MG63 (cell line): Measurements from ENCODE around the gene TPH2. TPM values are rescaled to one million over a fixed set of nuclear protein-coding genes. Genes with fewer than 3 reads are reported as not detected.
A peak's percentile ranks its signal among the peaks of the same experiment; 100 is the strongest.

Experiments used
- DNase-seq: peaks from one replicate; pipeline ENCODE4 v3.0.0-alpha.2; 2020
- H3K27me3 ChIP-seq: fragments of 250-450 bp; sonication (Bioruptor Pico); 2 replicates; pipeline ENCODE4 v1.5.1; 2020; ENCODE audit warnings: mild to moderate bottlenecking, moderate library complexity
- H3K36me3 ChIP-seq: fragments of 250-450 bp; sonication (Bioruptor Pico); 2 replicates; pipeline ENCODE4 v1.5.1; 2020; ENCODE audit warnings: mild to moderate bottlenecking, moderate library complexity
- H3K4me3 ChIP-seq: fragments of 250-450 bp; sonication (Bioruptor Pico); 2 replicates; pipeline ENCODE4 v1.5.1; 2020; ENCODE audit warnings: mild to moderate bottlenecking, moderate library complexity
- H3K9me3 ChIP-seq: fragments of 250-450 bp; sonication (Bioruptor Pico); 2 replicates; pipeline ENCODE4 v1.5.1; 2020; ENCODE audit warnings: mild to moderate bottlenecking, moderate library complexity
- total RNA-seq: library from RNA; depleted of rRNA; stranded (reverse); fragments of >200 nt; shearing (Covaris generic); gene quantifications from 2 replicates; pipeline ENCODE4 v1.2.3, GENCODE V29; 2014; ENCODE audit warnings: low replicate concordance

Gene TPH2
- total RNA-seq, 1 experiment from 2014 or later, result not detected

DNA sequence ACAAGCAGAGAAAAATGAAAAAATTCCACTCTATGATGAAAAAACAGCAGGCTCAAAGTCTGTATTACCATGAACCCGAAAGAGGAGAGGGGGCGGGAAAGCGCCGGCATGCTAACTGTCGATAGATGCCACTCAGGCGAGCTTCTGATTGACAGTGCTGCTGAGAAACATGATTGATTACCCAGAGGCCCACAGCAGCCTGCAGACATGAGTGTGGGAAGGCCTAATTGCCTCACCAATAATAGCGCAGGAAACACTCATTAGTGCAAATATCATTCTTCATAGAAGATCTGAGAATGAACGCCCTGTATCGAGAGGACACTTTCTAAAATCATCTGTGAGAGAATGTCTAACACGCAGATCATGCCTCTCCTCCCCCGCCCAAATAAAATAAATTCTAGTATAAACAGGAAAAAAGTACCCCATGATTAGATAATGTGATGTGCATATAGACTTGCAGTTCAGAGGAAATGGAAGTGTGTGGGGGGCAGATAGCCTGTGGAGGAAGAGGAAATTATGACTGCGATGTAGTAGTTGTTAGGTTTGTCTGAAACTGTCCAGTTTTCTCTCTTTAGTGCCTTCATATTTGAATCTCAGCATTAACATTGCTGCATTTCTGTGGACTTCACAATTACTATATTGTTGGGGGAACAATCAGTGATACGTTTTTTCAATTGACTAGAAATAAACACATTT lies 15.6 kb downstream of the TPH2 start:
- no peaks in the 10 kb centered on the region for H3K36me3 ChIP-seq
- no peaks in the 10 kb centered on the region for H3K27me3 ChIP-seq
- no peak overlapping the region for H3K4me3 ChIP-seq
- H3K9me3 ChIP-seq, result no peaks in the 10 kb centered on the region
- DNase-seq, result no peak

DNA sequence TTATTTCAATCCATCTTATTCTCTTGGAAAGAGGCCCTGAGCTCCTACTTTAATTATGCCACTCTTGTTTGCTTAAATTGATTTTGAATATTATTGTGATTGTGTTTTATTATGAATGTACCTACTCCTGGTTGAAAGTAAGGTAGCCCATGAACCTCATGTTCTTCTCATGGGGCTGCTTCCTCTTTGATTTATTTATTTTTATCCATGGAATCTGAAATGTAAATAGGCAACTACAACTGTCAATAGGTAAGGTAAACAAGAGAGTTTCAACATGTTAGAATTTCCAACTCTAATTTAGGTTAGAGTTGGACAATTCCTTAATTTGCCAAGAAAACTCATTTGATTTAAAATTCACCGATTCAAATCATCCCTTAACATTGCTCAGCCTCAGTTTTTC lies 16.2 kb downstream of the TPH2 start:
- no peak for DNase-seq
- H3K27me3 ChIP-seq, result no peaks in the 10 kb centered on the region
- no peaks in the 10 kb centered on the region for H3K9me3 ChIP-seq
- H3K4me3 ChIP-seq, result no peak overlapping the region
- no peaks in the 10 kb centered on the region for H3K36me3 ChIP-seq

DNA sequence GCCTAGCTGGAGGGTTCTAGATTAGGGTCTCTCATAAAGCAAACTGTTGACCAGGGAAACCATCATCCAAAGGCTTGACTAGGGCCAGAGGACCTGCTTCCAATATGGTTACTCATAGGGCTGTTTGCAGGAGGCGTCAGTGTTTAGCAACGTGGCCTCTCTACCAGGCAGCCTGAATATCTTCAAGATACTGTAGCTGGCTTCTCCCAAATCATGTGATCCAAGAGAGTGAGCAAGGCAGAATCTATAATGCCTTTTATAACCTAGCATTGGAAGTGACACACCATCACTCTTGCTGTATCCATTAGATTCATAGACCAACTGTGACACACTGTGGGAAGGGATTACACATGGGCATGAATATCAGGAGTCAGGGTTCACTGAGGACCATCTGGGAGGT lies 17.3 kb downstream of the TPH2 start:
- DNase-seq, result peak; percentile 87
- no peaks in the 10 kb centered on the region for H3K36me3 ChIP-seq
- H3K9me3 ChIP-seq, result no peaks in the 10 kb centered on the region
- H3K27me3 ChIP-seq, result no peaks in the 10 kb centered on the region
- H3K4me3 ChIP-seq, result no peak overlapping the region

DNA sequence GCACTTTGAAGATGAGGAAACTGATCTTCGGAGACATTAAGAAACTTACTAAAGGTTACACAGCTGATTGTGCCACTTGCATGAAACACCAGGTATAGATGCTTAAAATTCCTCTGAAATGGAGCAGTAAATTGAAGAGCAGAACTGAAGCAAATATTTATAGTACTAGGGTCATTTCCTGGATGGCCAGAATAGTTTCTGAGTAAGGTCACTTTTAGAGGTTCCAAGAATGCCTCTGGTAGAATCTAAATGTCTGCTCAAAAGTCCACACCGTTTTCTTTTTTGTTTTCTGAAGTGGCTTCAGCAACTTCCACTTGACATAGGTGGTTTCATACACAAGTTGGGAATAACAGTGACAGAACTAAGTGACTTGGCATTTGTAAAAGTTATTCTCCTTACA lies 19.4 kb downstream of the TPH2 start:
- no peaks in the 10 kb centered on the region for H3K36me3 ChIP-seq
- H3K27me3 ChIP-seq, result no peaks in the 10 kb centered on the region
- no peaks in the 10 kb centered on the region for H3K9me3 ChIP-seq
- no peak for DNase-seq
- no peak overlapping the region for H3K4me3 ChIP-seq

DNA sequence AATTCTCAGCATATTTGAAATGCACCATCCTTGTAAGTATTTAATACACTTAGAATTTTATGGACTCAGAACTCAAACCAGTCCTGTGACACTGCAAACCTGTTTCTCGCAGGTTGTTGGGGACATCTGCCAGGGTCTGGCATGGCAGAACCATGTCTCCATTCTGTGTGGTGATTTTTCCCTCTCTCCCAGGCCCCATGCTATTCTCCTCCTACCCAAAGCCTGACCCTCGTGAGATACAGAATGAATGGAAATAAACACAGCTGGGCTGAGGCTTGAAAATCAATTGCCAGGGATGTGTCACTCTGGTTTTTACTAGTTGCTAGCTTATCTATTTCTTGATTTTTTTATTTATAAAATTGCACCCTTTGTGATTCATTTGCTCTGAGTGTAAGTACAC lies 19.8 kb downstream of the TPH2 start:
- H3K9me3 ChIP-seq, result no peaks in the 10 kb centered on the region
- no peaks in the 10 kb centered on the region for H3K27me3 ChIP-seq
- no peaks in the 10 kb centered on the region for H3K36me3 ChIP-seq
- peak; percentile 42 for DNase-seq
- no peak overlapping the region for H3K4me3 ChIP-seq

DNA sequence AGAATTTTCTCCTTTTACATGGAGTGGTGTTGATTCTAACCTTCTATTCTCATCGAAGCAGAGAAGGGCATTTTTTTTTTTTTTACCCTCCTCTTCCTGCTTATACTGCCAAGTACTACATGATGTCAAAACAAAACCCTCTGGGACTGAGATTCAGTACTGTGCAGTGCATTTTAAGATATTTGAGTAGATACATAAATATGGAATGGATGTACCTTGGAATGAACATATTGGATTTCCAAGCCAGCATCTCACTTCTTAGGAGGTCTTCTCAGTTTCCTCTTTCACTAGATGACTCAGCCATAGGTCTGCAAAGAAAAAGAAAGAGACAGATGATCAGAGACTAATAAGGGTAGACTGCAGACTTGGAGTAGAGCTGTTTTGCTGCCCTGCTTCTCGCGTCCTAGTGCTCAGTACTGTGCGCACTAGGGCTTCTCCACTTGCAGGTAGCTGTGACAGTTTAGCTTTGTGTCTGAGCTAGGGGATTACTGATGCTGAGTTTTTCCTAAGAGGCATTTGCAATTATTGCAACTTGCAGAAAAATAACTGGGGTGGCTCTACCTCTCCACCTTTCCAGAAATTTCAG lies 20.4 kb downstream of the TPH2 start:
- Histone ChIP-seq H3K9me3 (no peaks in the 10 kb centered on the region), H3K27me3 (no peaks in the 10 kb centered on the region), H3K4me3 (no peak overlapping the region), H3K36me3 (no peaks in the 10 kb centered on the region)
- no peak for DNase-seq

DNA sequence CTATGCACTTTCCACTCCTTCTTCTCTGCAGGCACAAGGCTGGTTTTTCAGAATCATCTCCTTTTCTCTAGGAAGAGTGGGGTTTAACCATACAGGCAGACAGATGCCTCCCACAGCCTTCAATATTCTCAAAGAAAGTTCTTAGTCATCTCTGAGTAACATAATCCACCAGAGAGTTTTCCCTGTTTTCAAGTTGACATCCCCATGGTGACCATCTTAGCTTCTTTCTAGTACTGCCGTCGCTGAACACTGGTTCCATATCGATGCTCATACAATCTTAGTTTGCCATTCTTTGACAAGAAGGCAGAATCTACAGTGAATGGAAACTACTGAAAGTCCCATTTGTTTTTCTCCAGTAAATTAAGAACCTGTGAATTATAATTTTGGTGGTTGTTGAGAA lies 28.6 kb downstream of the TPH2 start:
- no peak for DNase-seq
- Histone ChIP-seq H3K4me3 (no peak overlapping the region), H3K27me3 (no peaks in the 10 kb centered on the region), H3K9me3 (no peaks in the 10 kb centered on the region), H3K36me3 (no peaks in the 10 kb centered on the region)

DNA sequence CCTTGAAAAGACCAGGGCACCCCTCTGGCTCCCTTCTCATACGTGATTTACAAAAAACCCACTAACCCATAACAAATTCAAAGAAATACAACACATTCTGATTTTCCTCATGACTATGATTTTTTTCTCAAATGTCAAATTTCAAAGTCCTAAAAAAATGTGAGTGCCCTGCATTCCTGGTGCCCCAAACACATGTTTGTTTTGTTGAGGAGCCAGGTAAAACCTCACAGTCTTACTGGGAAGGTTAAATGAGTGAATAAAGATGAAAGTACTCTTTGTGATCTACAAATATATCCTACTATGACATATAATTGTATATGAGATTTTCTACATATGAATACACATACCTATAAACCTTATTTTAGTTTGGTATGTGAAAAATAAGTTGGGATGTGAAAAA lies 30.7 kb downstream of the TPH2 start:
- no peaks in the 10 kb centered on the region for H3K27me3 ChIP-seq
- no peak overlapping the region for H3K4me3 ChIP-seq
- no peak for DNase-seq
- H3K36me3 ChIP-seq, result no peaks in the 10 kb centered on the region
- H3K9me3 ChIP-seq, result no peaks in the 10 kb centered on the region

DNA sequence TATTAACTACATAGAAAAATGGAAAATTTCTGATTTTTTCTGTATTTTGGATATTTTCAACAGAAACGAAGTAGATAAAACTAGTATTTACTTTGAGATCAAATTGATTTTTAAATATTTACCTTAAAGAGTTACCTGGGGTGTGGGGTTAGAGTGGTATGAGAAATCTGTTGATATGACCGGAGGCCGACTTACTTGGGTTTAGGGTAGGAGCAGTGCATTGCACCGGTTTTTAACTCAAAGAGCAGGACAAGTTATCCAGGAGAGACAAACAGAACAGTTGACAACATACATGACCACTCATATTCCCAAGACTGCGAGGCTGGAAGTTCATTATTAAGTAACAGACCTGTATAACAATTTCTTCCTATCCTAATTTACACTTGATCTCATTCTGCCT lies 31.4 kb downstream of the TPH2 start:
- H3K9me3 ChIP-seq, result no peaks in the 10 kb centered on the region
- no peak overlapping the region for H3K4me3 ChIP-seq
- H3K36me3 ChIP-seq, result no peaks in the 10 kb centered on the region
- H3K27me3 ChIP-seq, result no peaks in the 10 kb centered on the region
- DNase-seq, result no peak

DNA sequence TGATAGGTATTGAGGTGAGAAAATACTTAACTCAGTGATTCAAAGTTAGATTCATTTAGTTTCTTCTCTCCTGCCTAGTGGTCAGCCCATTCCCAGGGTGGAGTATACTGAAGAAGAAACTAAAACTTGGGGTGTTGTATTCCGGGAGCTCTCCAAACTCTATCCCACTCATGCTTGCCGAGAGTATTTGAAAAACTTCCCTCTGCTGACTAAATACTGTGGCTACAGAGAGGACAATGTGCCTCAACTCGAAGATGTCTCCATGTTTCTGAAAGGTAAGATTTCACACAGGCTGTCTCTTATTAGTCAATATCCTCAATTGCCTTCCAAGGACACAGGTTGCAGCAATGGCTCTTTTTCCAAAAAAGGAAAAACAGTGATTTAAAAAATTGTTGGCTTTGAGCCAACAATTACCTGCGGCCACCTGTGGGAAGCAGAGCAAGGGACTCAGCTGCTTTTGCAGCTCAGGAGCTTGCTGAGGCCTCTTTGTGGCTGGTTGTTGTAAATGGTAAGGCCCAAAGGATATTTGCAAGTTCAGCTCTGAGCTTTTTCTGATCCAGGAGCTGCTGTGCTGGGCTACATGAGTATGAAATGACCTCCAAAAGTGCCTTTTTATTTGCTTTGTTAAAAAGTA lies 33.9 kb downstream of the TPH2 start:
- Histone ChIP-seq H3K4me3 (no peak overlapping the region), H3K27me3 (no peaks in the 10 kb centered on the region), H3K36me3 (no peaks in the 10 kb centered on the region), H3K9me3 (no peaks in the 10 kb centered on the region)
- no peak for DNase-seq

DNA sequence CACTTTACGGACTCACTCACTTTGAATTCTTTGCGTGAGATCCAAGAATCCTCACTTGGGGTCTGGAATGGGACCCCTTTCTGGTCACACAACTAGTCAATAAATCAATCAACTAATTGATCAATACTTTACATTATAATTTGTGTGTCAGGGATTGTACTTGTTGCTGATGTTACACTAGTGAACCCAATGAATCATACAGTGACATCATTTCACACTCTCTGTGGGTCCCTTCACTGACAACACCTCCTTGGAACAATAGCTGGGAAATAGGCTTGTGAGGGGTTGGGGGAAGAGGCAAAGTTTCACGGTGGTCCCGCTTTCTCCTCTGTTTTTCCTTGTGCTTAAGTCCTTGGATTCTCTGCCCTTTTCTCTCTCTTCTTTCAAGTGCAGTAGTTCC lies 35.0 kb downstream of the TPH2 start:
- DNase-seq, result no peak
- Histone ChIP-seq H3K4me3 (no peak overlapping the region), H3K36me3 (no peaks in the 10 kb centered on the region), H3K27me3 (no peaks in the 10 kb centered on the region), H3K9me3 (no peaks in the 10 kb centered on the region)

DNA sequence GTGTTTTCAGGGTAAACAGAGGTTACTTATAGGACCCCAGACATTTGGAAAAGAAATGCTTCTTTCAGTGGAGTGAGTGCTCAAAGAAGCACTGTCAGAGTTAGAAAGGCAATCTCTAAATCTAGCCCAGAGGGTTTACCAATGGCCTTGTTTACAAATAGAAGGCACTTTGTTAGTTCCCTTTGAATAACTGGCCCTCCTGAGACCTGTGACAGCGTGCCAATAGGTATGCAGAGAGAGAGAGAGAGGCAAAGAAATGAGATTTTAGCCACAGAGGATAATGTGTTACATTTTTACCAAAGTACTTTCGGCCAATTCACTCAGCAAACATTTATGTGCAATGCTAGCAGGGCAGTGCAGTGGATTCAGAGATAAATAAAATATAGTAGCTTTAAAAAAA lies 41.9 kb downstream of the TPH2 start:
- Histone ChIP-seq H3K9me3 (no peaks in the 10 kb centered on the region), H3K36me3 (no peaks in the 10 kb centered on the region), H3K4me3 (no peak overlapping the region), H3K27me3 (no peaks in the 10 kb centered on the region)
- DNase-seq, result no peak

DNA sequence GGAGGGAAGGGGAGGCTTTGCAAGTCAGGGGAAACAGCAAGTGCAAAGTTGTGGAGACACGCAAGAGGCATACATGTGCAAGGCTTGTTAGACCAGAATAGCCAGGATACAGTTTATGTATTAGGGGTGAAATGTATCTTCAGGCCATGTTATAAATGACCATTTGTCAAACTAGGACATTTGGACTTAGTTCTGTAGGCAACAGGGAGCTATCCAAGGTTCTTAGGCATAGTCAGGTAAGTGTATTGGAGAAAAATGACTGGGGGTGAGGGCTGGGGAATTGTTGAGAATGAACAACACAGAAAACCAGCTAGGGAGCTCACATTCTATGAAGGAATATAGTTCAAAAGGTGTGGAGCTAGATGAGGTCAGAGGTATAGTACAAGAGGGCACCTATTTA lies 42.5 kb downstream of the TPH2 start:
- no peaks in the 10 kb centered on the region for H3K9me3 ChIP-seq
- no peaks in the 10 kb centered on the region for H3K27me3 ChIP-seq
- no peak overlapping the region for H3K4me3 ChIP-seq
- no peak for DNase-seq
- no peaks in the 10 kb centered on the region for H3K36me3 ChIP-seq

DNA sequence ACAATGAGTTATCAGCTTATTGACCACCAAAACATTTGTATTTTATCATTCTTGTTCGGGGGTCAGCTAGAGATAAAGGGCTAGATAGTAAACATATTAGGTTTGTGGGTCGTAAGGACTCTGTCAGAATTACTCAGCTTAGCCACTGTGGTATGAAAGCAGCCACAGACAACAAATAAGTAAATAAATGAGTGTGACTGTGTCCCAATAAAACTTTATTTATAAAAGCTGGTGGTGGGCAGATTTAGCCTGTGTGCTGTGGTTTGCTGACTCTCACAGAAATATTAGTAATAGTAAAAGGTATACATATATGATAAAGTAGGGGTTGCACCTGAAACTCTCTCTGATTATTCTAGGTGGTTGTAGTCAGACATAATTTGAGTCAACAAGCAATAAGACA lies 56.1 kb downstream of the TPH2 start:
- H3K9me3 ChIP-seq, result no peaks in the 10 kb centered on the region
- no peaks in the 10 kb centered on the region for H3K36me3 ChIP-seq
- no peak overlapping the region for H3K4me3 ChIP-seq
- DNase-seq, result no peak
- no peaks in the 10 kb centered on the region for H3K27me3 ChIP-seq

DNA sequence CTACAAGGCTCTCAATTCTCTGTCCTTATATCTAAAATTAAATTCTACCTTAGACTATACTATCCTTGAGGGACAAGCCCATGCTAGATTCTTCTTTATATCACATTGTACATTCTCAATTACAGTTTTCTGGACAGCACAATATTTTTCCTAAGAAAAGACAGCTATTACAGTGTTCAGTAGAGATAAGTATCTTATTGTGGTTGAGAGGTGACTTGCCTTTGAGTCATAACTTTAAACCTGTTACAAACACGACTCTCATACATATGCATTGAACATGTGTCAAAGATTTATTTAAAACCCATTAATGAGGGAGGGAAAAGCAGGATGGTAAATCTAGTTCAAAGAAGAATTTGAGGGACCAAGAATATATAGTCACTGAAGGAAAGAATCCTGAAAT lies 61.1 kb downstream of the TPH2 start:
- Histone ChIP-seq H3K9me3 (no peaks in the 10 kb centered on the region), H3K36me3 (no peaks in the 10 kb centered on the region), H3K4me3 (no peak overlapping the region), H3K27me3 (no peaks in the 10 kb centered on the region; the same call in 1 of the 2 replicates)
- DNase-seq, result no peak

DNA sequence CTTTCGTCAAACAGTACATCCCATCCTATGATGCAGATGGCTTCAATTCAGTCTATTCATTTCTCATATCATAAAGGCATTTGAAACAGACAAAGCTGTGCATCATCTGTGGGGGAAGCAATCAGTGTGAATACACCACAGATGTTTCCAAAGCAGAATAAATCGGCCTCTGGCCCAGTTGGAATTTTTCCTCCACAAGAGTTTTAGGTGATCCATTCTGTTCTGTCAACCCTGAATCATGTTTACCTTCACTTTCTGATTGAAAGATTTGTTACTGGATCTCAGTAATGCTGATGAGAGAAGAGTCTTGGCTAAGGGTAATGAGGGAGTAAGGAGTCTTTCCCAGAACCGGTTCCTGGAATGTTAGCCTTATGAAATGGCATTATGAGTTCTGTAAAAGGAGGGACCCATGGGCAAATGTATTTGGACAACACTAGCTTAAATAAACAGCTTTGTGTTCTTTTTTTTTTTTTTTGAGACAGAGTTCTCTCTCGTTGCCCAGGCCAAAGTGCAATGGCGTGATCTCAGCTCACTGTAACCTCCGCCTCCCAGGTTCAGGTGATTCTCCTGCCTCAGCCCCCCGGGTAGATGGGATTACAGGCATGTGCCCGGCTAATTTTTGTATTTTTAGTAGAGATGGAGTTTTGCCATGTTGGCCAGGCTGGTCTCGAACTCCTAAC lies 62.5 kb downstream of the TPH2 start:
- no peak for DNase-seq
- Histone ChIP-seq H3K9me3 (no peaks in the 10 kb centered on the region), H3K4me3 (no peak overlapping the region), H3K36me3 (no peaks in the 10 kb centered on the region), H3K27me3 (no peaks in the 10 kb centered on the region; the same call in 1 of the 2 replicates)

DNA sequence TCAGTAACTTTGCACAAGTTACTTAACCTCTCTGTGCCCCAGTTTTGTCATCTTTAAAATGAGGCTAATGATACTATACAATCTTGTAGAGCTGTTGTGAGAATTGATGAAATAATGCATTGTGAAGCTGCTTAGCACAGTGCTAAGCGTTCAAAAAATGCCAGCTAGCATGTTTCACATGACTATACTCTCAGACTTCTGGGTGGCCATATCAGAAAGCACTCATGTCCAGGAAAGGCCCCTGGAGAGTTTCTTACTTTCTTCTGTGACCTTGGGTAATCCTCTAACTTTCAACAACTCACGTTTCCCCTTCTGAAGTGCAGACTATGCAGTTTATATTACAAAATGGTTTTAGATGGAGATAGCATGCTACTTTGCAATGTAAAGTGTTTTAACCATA lies 68.1 kb downstream of the TPH2 start:
- H3K27me3 ChIP-seq, result no peaks in the 10 kb centered on the region; the same call in 1 of the 2 replicates
- H3K4me3 ChIP-seq, result no peak overlapping the region
- H3K9me3 ChIP-seq, result no peaks in the 10 kb centered on the region
- no peak for DNase-seq
- no peaks in the 10 kb centered on the region for H3K36me3 ChIP-seq

DNA sequence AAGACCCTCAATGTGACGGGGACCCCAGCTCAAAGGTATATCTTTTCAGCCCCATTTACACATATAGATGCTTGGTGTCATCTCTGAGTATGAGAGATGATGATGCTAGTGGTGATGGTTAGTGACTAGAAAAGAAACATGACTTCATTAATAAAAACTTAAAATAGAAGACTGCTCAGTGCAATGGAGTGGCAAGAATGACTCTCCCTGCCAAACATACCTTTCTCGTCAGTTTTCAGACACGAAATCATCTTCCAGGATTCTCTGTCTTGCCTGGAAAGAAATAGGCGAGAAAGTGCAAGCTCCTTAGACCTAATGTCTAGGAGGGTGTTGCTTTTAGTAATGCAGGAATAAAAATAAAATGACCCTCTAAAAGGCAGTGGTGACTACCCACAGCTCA lies 71.7 kb downstream of the TPH2 start:
- no peak overlapping the region for H3K4me3 ChIP-seq
- DNase-seq, result peak; percentile 19
- no peaks in the 10 kb centered on the region for H3K36me3 ChIP-seq
- H3K9me3 ChIP-seq, result no peaks in the 10 kb centered on the region
- no peaks in the 10 kb centered on the region for H3K27me3 ChIP-seq
